B cell (primary cell): ENCODE data around the gene UBFD1. TPM values are rescaled to one million over a fixed set of nuclear protein-coding genes. Genes with fewer than 3 reads are reported as not detected.

Experiments used
- ATAC-seq: fragments of 200-7000 bp; cut with Tn5 transposase; one replicate; pipeline ENCODE4 v1.10.0; 2021; ENCODE audit warnings: low read depth, mild to moderate bottlenecking, moderate number of reproducible peaks, moderate library complexity
- CTCF ChIA-PET: fragments of 350-600 bp; sonication (Branson Sonifier 250); formaldehyde crosslinking; loops from one replicate; lab custom pipeline; 2021; ENCODE audit warnings: antibody characterized with exemption, inconsistent platforms; lab: Charles Lee
- POLR2A ChIA-PET: fragments of 350-600 bp; sonication (Branson Sonifier 250); formaldehyde crosslinking; loops from one replicate; lab custom pipeline; 2021; ENCODE audit warnings: antibody characterized with exemption; lab: Charles Lee
- DNase-seq: peaks from one replicate; pipeline ENCODE4 v3.0.0; 2013
- H2AFZ ChIP-seq: 2 replicates; pipeline ENCODE4 v1.6.1; 2012; ENCODE audit warnings: mild to moderate bottlenecking, low read depth, low read length; ENCODE audit not compliant: insufficient read depth, poor library complexity, severe bottlenecking
- H3K27ac ChIP-seq, 2 donors: 1 replicate in 1 of 2; 2 replicates in 1 of 2; pipeline ENCODE4 v1.5.1; 2012 to 2013; ENCODE audit warnings: low read length in 2 of 2, mild to moderate bottlenecking in 2 of 2, moderate library complexity in 1 of 2
- H3K27me3 ChIP-seq, 4 experiments: fragments of 200-600 bp in 1 of 4; sonication (generic) in 1 of 4; replicated peaks in 1 of 4; 1 replicate in 2 of 4; 2 replicates in 2 of 4; pipeline versions ENCODE4 v1.6.1 to v1.7.0; 2013 to 2016; ENCODE audit warnings: low read length in 3 of 4, mild to moderate bottlenecking in 2 of 4, mixed read lengths in 1 of 4, moderate library complexity in 1 of 4; ENCODE audit not compliant: insufficient read depth in 4 of 4, control insufficient read depth in 3 of 4; ENCODE audit errors: control extremely low read depth in 1 of 4
- H3K36me3 ChIP-seq, 2 experiments: replicated peaks in 1 of 2; 1 replicate in 1 of 2; 2 replicates in 1 of 2; pipeline versions ENCODE4 v1.6.1 to v1.7.1; 2013; ENCODE audit warnings: low read length in 1 of 2; ENCODE audit not compliant: insufficient read depth in 2 of 2, control insufficient read depth in 1 of 2; ENCODE audit errors: control extremely low read depth in 1 of 2, extremely low read depth in 1 of 2
- H3K4me1 ChIP-seq, 2 donors: fragments of 200-600 bp in 1 of 2; sonication (generic) in 1 of 2; 1 replicate in 1 of 2; 2 replicates in 1 of 2; pipeline versions ENCODE4 v1.5.1 to v1.6.1; 2013 to 2017; ENCODE audit warnings: low read length in 2 of 2; ENCODE audit not compliant: control insufficient read depth in 2 of 2, insufficient read depth in 2 of 2
- H3K4me2 ChIP-seq: replicated peaks from 2 replicates; pipeline ENCODE3; 2012; ENCODE audit warnings: mild to moderate bottlenecking, low read depth, low read length; ENCODE audit not compliant: poor library complexity, severe bottlenecking
- H3K4me3 ChIP-seq, 5 experiments: fragments of 200-600 bp in 1 of 5; sonication (generic) in 1 of 5; 1 replicate in 3 of 5; 2 replicates in 2 of 5; pipeline versions ENCODE4 v1.5.1 to v1.7.0; 2011 to 2016; ENCODE audit warnings: low read length in 4 of 5, mild to moderate bottlenecking in 4 of 5, low read depth in 2 of 5, control low read depth in 1 of 5, moderate library complexity in 1 of 5; ENCODE audit not compliant: insufficient read depth in 1 of 5; ENCODE audit errors: control extremely low read depth in 1 of 5, extremely low read depth in 1 of 5
- H3K79me2 ChIP-seq: fragments of 200-600 bp; sonication (generic); one replicate; pipeline ENCODE4 v1.6.0; 2016; ENCODE audit warnings: low read length; ENCODE audit not compliant: control insufficient read depth, insufficient read depth
- H3K9ac ChIP-seq: fragments of 200-600 bp; sonication (generic); 2 replicates; pipeline ENCODE4 v1.6.1; 2017; ENCODE audit warnings: mild to moderate bottlenecking, low read length, moderate library complexity
- H3K9me3 ChIP-seq, 3 donors: one replicate each; pipeline versions ENCODE4 v1.6.1 to v1.7.1; 2013; ENCODE audit warnings: low read length in 2 of 3; ENCODE audit not compliant: control insufficient read depth in 2 of 3, insufficient read depth in 1 of 3; ENCODE audit errors: control extremely low read depth in 1 of 3
- H4K20me1 ChIP-seq: 2 replicates; pipeline ENCODE4 v1.6.0; 2012; ENCODE audit warnings: mild to moderate bottlenecking, low read length; ENCODE audit not compliant: insufficient read depth, control insufficient read depth, poor library complexity, severe bottlenecking
- H3K27ac Mint-ChIP-seq: one replicate; pipeline ENCODE4 v1.8.0; 2021; ENCODE audit warnings: mixed read lengths
- H3K27me3 Mint-ChIP-seq: one replicate; pipeline ENCODE4 v1.8.0; 2021; ENCODE audit warnings: mixed read lengths
- H3K4me1 Mint-ChIP-seq: one replicate; pipeline ENCODE4 v1.8.0; 2021; ENCODE audit warnings: mixed read lengths
- H3K4me3 Mint-ChIP-seq: one replicate; pipeline ENCODE4 v1.8.0; 2021; ENCODE audit warnings: mixed read lengths
- H3K9me3 Mint-ChIP-seq: one replicate; pipeline ENCODE4 v1.8.0; 2022; ENCODE audit warnings: mixed read lengths; ENCODE audit not compliant: insufficient read depth
- CTCF ChIP-seq: fragments of 200-600 bp; IDR thresholded peaks from one replicate; pipeline ENCODE4 v1.8.0; 2022; ENCODE audit warnings: antibody characterized with exemption, mild to moderate bottlenecking
- EZH2 ChIP-seq: IDR thresholded peaks from 2 replicates; pipeline ENCODE4 v1.6.1; 2012; ENCODE audit warnings: borderline replicate concordance, low read depth, mild to moderate bottlenecking, moderate library complexity, low read length; ENCODE audit not compliant: insufficient read depth, poor library complexity, severe bottlenecking
- whole genome bisulfite sequencing: methylation state at CpG from one replicate; pipeline ENCODE4 v1.1.5; 2013; ENCODE audit warnings: missing lambda C conversion rate; ENCODE audit not compliant: insufficient coverage; 5-methylcytosine and 5-hydroxymethylcytosine counted together
- intact Hi-C: fragments of 100-400 bp; cut with micrococcal nuclease; formaldehyde crosslinking; loops from one replicate; pipeline ENCODE4 v1.10.0; 2022
- polyA plus RNA-seq: library from polyadenylated mRNA; depleted of rRNA; stranded (reverse); fragments of >200 nt; gene quantifications from 2 replicates; pipeline ENCODE4 v1.2.3, GENCODE V29; 2012
- total RNA-seq, 2 donors: library from RNA; stranded (reverse); fragments of 120-200 nt in 1 of 2; gene quantifications; 1 replicate in 1 of 2; 2 replicates in 1 of 2; pipeline versions ENCODE4 v1.2.3 to v1.2.4, GENCODE V29; 2013 to 2022

The UBFD1 gene
- total and polyA plus RNA-seq, 2 donors (not counting 1 experiment from before 2014, with no cell fraction given): 12.8 to 49.2 TPM

GRCh38 chr16:23611936-23612335 is 54.4 kb downstream of the UBFD1 start:
- no peak overlapping the region for H3K9ac ChIP-seq
- H3K9me3 ChIP-seq: no peaks in the 10 kb centered on the region
- no peaks in the 10 kb centered on the region for H3K27me3 ChIP-seq
- no peak overlapping the region for H3K4me3 ChIP-seq
- Mint-ChIP-seq H3K4me1 (no peaks in the 10 kb centered on the region), H3K4me3 (no peak overlapping the region), H3K27ac (no peak overlapping the region), H3K9me3 (no peaks in the 10 kb centered on the region), H3K27me3 (no peaks in the 10 kb centered on the region)
- 100% methylated on average over 1 of the region's 3 CpGs for WGBS
- ATAC-seq: no peak
- H3K4me2 ChIP-seq: no peak overlapping the region
- ChIA-PET POLR2A (no interaction called here), CTCF (interaction anchor here (0.7 kb wide), 1 partner anchor 200 kb away, joined by 4 read pairs; no protein-coding TSS in a partner anchor)
- no peak overlapping the region for H3K27ac ChIP-seq
- H2AFZ ChIP-seq: no peak overlapping the region
- no peak for DNase-seq
- peaks cover 4 to 23% of the 10 kb centered on the region in 2 experiments for H3K36me3 ChIP-seq
- TF ChIP-seq EZH2: no peak
- no peak for TF ChIP-seq CTCF
- no peaks in the 10 kb centered on the region for H4K20me1 ChIP-seq
- intact Hi-C loops: no loop called here
- no peaks in the 10 kb centered on the region for H3K79me2 ChIP-seq
- no peaks in the 10 kb centered on the region for H3K4me1 ChIP-seq

- H3K79me2 ChIP-seq: no peaks in the 10 kb centered on the region
- H2AFZ ChIP-seq: no peak overlapping the region
- Mint-ChIP-seq H3K4me3 (no peak overlapping the region), H3K27ac (no peak overlapping the region), H3K9me3 (no peaks in the 10 kb centered on the region), H3K27me3 (no peaks in the 10 kb centered on the region), H3K4me1 (no peaks in the 10 kb centered on the region)
- H3K9me3 ChIP-seq: no peaks in the 10 kb centered on the region
- no peak overlapping the region for H3K4me2 ChIP-seq
- H3K27ac ChIP-seq: no peak overlapping the region
- no peak for DNase-seq
- H3K4me1 ChIP-seq: no peaks in the 10 kb centered on the region
- WGBS: 100% methylated on average over 9 of the region's 9 CpGs
- no peak overlapping the region for H3K4me3 ChIP-seq
- no peak overlapping the region for H3K9ac ChIP-seq
- ATAC-seq: no peak
- TF ChIP-seq EZH2 (no peak), CTCF (no peak)
- CTCF ChIA-PET: no interaction called here
- H3K27me3 ChIP-seq: no peaks in the 10 kb centered on the region
- H4K20me1 ChIP-seq: no peaks in the 10 kb centered on the region
- peaks cover 4 to 39% of the 10 kb centered on the region in 2 experiments for H3K36me3 ChIP-seq
- intact Hi-C loops: no loop called here
- POLR2A ChIA-PET: no interaction called here
Observed at GRCh38 chr16:23615805-23616204, 58.3 kb downstream of the UBFD1 start.

Other genes with a start within 250 kb of the UBFD1 start
- gene COG7, start 104.5 kb upstream of the UBFD1 start, total RNA-seq: 21.3 and 23.3 TPM in 2 replicates
- 31.8 and 37.8 TPM in 2 replicates for gene COG7, start 104.5 kb upstream of the UBFD1 start, polyA plus RNA-seq
- gene GGA2, start 47.2 kb upstream of the UBFD1 start, total RNA-seq: 832 and 865 TPM in 2 replicates
- gene GGA2, start 47.2 kb upstream of the UBFD1 start, polyA plus RNA-seq: 227 and 310 TPM in 2 replicates
- 14.6 and 14.7 TPM in 2 replicates for gene EARS2, start 377 bp upstream of the UBFD1 start, total RNA-seq
- 13.0 and 15.1 TPM in 2 replicates for gene EARS2, start 377 bp upstream of the UBFD1 start, polyA plus RNA-seq
- gene NDUFAB1, start 38.6 kb downstream of the UBFD1 start, total RNA-seq: 30.5 and 33.6 TPM in 2 replicates
- gene NDUFAB1, start 38.6 kb downstream of the UBFD1 start, polyA plus RNA-seq: 30.6 and 39.3 TPM in 2 replicates
- 14.9 and 16.3 TPM in 2 replicates for gene PALB2, start 83.6 kb downstream of the UBFD1 start, total RNA-seq
- 2.8 and 3.6 TPM in 2 replicates for gene PALB2, start 83.6 kb downstream of the UBFD1 start, polyA plus RNA-seq
- gene DCTN5, start 83.7 kb downstream of the UBFD1 start, total RNA-seq: 58.3 and 62.3 TPM in 2 replicates
- gene DCTN5, start 83.7 kb downstream of the UBFD1 start, polyA plus RNA-seq: 22.3 and 22.4 TPM in 2 replicates
- 2.7 and 3.0 TPM in 2 replicates for gene PLK1, start 121.2 kb downstream of the UBFD1 start, total RNA-seq
- gene PLK1, start 121.2 kb downstream of the UBFD1 start, polyA plus RNA-seq: 2.0 and 3.5 TPM in 2 replicates
- gene ERN2, start 155.5 kb downstream of the UBFD1 start, total RNA-seq: not detected in 2 replicates
- not detected in 2 replicates for gene ERN2, start 155.5 kb downstream of the UBFD1 start, polyA plus RNA-seq
- not detected in 2 replicates for gene CHP2, start 197.3 kb downstream of the UBFD1 start, total RNA-seq
- gene CHP2, start 197.3 kb downstream of the UBFD1 start, polyA plus RNA-seq: not detected in 2 replicates